ENCODE results near the gene CRB1.

Gene CRB1

GRCh38 chr1:197254866-197255265 lies 13.2 kb upstream of the CRB1 start:
- H3K36me3 ChIP-seq (ENCODE audit: control insufficient read depth, insufficient read depth, low read length): no peaks in the 10 kb centered on the region
- H3K27me3 ChIP-seq (replicated peaks; ENCODE audit: control insufficient read depth, insufficient read depth, low read length): no peaks in the 10 kb centered on the region
- DNase-seq (ENCODE audit: extremely low read depth, insufficient read length): no peak
- TF ChIP-seq, protein P1, sequence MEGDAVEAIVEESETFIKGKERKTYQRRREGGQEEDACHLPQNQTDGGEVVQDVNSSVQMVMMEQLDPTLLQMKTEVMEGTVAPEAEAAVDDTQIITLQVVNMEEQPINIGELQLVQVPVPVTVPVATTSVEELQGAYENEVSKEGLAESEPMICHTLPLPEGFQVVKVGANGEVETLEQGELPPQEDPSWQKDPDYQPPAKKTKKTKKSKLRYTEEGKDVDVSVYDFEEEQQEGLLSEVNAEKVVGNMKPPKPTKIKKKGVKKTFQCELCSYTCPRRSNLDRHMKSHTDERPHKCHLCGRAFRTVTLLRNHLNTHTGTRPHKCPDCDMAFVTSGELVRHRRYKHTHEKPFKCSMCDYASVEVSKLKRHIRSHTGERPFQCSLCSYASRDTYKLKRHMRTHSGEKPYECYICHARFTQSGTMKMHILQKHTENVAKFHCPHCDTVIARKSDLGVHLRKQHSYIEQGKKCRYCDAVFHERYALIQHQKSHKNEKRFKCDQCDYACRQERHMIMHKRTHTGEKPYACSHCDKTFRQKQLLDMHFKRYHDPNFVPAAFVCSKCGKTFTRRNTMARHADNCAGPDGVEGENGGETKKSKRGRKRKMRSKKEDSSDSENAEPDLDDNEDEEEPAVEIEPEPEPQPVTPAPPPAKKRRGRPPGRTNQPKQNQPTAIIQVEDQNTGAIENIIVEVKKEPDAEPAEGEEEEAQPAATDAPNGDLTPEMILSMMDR (IDR thresholded peaks at IDR 0.05; ENCODE audit: insufficient read depth, low read length, poor library complexity, severe bottlenecking): no peak
- no peak overlapping the region for H3K4me3 ChIP-seq (replicated peaks; ENCODE audit: low read depth, low read length)

- Histone ChIP-seq H3K27me3 (replicated peaks; ENCODE audit: control insufficient read depth, insufficient read depth, low read length) (no peaks in the 10 kb centered on the region), H3K36me3 (ENCODE audit: control insufficient read depth, insufficient read depth, low read length) (no peaks in the 10 kb centered on the region), H3K4me3 (replicated peaks; ENCODE audit: low read depth, low read length) (no peak overlapping the region)
- no peak for DNase-seq (ENCODE audit: extremely low read depth, insufficient read length)
- TF ChIP-seq, protein P1 (IDR thresholded peaks at IDR 0.05; ENCODE audit: insufficient read depth, low read length, poor library complexity, severe bottlenecking): no peak
Measured at GRCh38 chr1:197264936-197265567, 3.0 kb upstream of the CRB1 start.

DNA sequence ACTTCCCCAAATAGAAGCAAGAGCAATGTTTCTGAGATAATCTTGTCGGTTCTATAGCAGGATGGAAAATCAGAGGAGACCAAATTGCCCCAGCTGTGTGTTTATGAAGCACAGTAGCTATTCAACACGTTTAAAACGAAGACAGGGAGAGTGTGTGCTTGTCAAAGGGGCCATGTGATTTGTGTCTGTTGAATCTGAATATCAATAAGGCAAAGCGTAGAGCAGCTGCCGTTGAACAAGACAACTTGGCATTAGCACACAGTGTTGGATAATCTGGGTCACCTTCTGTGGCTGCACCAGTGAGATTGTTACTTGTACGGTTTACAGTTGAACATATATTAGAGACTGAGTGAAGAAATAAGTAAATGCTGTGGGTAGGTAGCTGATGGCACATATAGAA lies 1.0 kb downstream of the CRB1 start:
- DNase-seq (ENCODE audit: extremely low read depth, insufficient read length): no peak
- TF ChIP-seq, protein P1 (IDR thresholded peaks at IDR 0.05; ENCODE audit: insufficient read depth, low read length, poor library complexity, severe bottlenecking): no peak

GRCh38 chr1:197272791-197273190 lies 4.7 kb downstream of the CRB1 start:
- DNase-seq (ENCODE audit: extremely low read depth, insufficient read length): no peak
- H3K4me3 ChIP-seq (replicated peaks; ENCODE audit: low read depth, low read length): no peak overlapping the region
- no peaks in the 10 kb centered on the region for H3K27me3 ChIP-seq (replicated peaks; ENCODE audit: control insufficient read depth, insufficient read depth, low read length)
- H3K36me3 ChIP-seq (ENCODE audit: control insufficient read depth, insufficient read depth, low read length): no peaks in the 10 kb centered on the region
- TF ChIP-seq, protein P1 (IDR thresholded peaks at IDR 0.05; ENCODE audit: insufficient read depth, low read length, poor library complexity, severe bottlenecking): no peak

More for the DNA sequence above, 1.0 kb downstream of the CRB1 start:
- no peak overlapping the region for H3K4me3 ChIP-seq (replicated peaks; ENCODE audit: low read depth, low read length)
- no peaks in the 10 kb centered on the region for H3K36me3 ChIP-seq (ENCODE audit: control insufficient read depth, insufficient read depth, low read length)
- H3K27me3 ChIP-seq (replicated peaks; ENCODE audit: control insufficient read depth, insufficient read depth, low read length): no peaks in the 10 kb centered on the region

GRCh38 chr1:197277166-197277565 lies 9.1 kb downstream of the CRB1 start:
- TF ChIP-seq, protein P1 (IDR thresholded peaks at IDR 0.05; ENCODE audit: insufficient read depth, low read length, poor library complexity, severe bottlenecking): no peak
- H3K36me3 ChIP-seq (ENCODE audit: control insufficient read depth, insufficient read depth, low read length): no peaks in the 10 kb centered on the region
- H3K4me3 ChIP-seq (replicated peaks; ENCODE audit: low read depth, low read length): no peak overlapping the region
- no peaks in the 10 kb centered on the region for H3K27me3 ChIP-seq (replicated peaks; ENCODE audit: control insufficient read depth, insufficient read depth, low read length)
- DNase-seq (ENCODE audit: extremely low read depth, insufficient read length): no peak

DNA sequence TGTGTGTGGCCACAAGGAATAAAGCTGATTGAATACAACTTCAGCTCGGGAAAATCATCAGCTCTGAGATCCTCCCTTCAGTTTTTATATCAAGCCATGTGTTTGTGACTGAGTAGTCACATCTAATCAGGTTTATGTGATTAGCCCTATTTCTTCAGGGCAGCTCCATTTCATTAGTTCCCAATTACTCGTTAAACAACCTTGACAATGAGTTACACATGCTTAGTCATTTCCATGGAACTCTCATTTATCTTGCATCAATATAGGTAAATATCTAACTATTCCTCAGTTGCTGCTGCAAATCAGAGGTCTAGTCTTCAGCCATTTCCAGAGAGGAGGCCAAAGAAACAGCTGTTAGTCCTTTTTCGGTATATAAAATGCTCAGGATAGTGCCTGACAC lies 16.3 kb downstream of the CRB1 start:
- H3K4me3 ChIP-seq (replicated peaks; ENCODE audit: low read depth, low read length): no peak overlapping the region
- no peak for DNase-seq (ENCODE audit: extremely low read depth, insufficient read length)
- TF ChIP-seq, protein P1 (IDR thresholded peaks at IDR 0.05; ENCODE audit: insufficient read depth, low read length, poor library complexity, severe bottlenecking): no peak
- no peaks in the 10 kb centered on the region for H3K36me3 ChIP-seq (ENCODE audit: control insufficient read depth, insufficient read depth, low read length)
- H3K27me3 ChIP-seq (replicated peaks; ENCODE audit: control insufficient read depth, insufficient read depth, low read length): no peaks in the 10 kb centered on the region

Measured in GM06990 (cell line).